Measurements from ENCODE around the gene GPATCH2. TPM values are rescaled to one million over a fixed set of nuclear protein-coding genes. Genes with fewer than 3 reads are reported as not detected.

Gene GPATCH2
- total and polyA plus RNA-seq, 11 donors, result 2.3 to 8.5 (median 7.5) TPM

- Histone ChIP-seq H3K4me3 (no peak overlapping the region), H3K9me3 (peaks cover 0 to 14% (median 0%) of the 10 kb centered on the region in 12 donors), H3K27ac (no peak overlapping the region), H3K27me3 (no peaks in the 10 kb centered on the region), H3K4me1 (no peaks in the 10 kb centered on the region), H3K36me3 (no peaks in the 10 kb centered on the region)
- DNase-seq, result no peak
- WGBS, 4 donors, result 48 to 61% (median 56%) methylated on average over 1 of the region's 1 CpG
- TF ChIP-seq POLR2A (IDR thresholded peaks at IDR 0.05) (no peak), CTCF (IDR thresholded peaks at IDR 0.05) (no peak)
- intact Hi-C loops (cut with DNase I), result no loop called here
- ATAC-seq, result no peak
Measured at GRCh38 chr1:217552339-217552951, 78.4 kb downstream of the GPATCH2 start.

GRCh38 chr1:217542837-217543236, 88.1 kb downstream of the GPATCH2 start:
- no peak for DNase-seq
- no peak overlapping the region for H3K27ac ChIP-seq
- no peaks in the 10 kb centered on the region for H3K27me3 ChIP-seq
- H3K4me3 ChIP-seq, result no peak overlapping the region
- intact Hi-C loops (cut with DNase I), result no loop called here
- TF ChIP-seq POLR2A (IDR thresholded peaks at IDR 0.05) (no peak), CTCF (IDR thresholded peaks at IDR 0.05) (no peak)
- peaks cover 0 to 6% (median 0%) of the 10 kb centered on the region in 12 donors for H3K4me1 ChIP-seq
- H3K36me3 ChIP-seq, result no peaks in the 10 kb centered on the region
- no peak for ATAC-seq
- peaks cover 0 to 15% (median 0%) of the 10 kb centered on the region in 12 donors for H3K9me3 ChIP-seq

GRCh38 chr1:217542136-217542777, 88.6 kb downstream of the GPATCH2 start:
- 68 to 77% (median 72%) methylated on average over 9 of the region's 9 CpGs for WGBS, 4 donors
- ATAC-seq (peak in 1 of 4 donors; percentile 49), DNase-seq (peak in 2 of 5 donors; percentile 18 to 40)
- no peaks in the 10 kb centered on the region for H3K36me3 ChIP-seq
- peaks cover 0 to 6% (median 0%) of the 10 kb centered on the region in 12 donors for H3K4me1 ChIP-seq
- no peaks in the 10 kb centered on the region for H3K27me3 ChIP-seq
- H3K9me3 ChIP-seq, result peaks cover 0 to 10% (median 0%) of the 10 kb centered on the region in 12 donors
- intact Hi-C loops (cut with DNase I), result no loop called here
- H3K4me3 ChIP-seq, result no peak overlapping the region
- no peak overlapping the region for H3K27ac ChIP-seq
- TF ChIP-seq CTCF (IDR thresholded peaks at IDR 0.05), result peak in 1 of 12 donors; percentile 8
- no peak for TF ChIP-seq POLR2A (IDR thresholded peaks at IDR 0.05)

GRCh38 chr1:217540321-217540720, 90.6 kb downstream of the GPATCH2 start:
- ATAC-seq (no peak), DNase-seq (no peak)
- Histone ChIP-seq H3K4me3 (no peak overlapping the region), H3K4me1 (peaks cover 0 to 6% (median 0%) of the 10 kb centered on the region in 12 donors), H3K36me3 (no peaks in the 10 kb centered on the region), H3K27me3 (no peaks in the 10 kb centered on the region), H3K27ac (no peak overlapping the region), H3K9me3 (no peaks in the 10 kb centered on the region)
- 89 to 97% (median 93%) methylated on average over 2 of the region's 2 CpGs for WGBS, 4 donors
- TF ChIP-seq POLR2A (IDR thresholded peaks at IDR 0.05), result no peak
- TF ChIP-seq CTCF (IDR thresholded peaks at IDR 0.05), result no peak
- intact Hi-C loops (cut with DNase I), result no loop called here

All from heart left ventricle (tissue), 16 donors.